Spleen (tissue), 7 donors: ENCODE measurements around the gene ACOX2.

Source experiments
- POLR2A ChIP-seq, 3 donors: fragments of 450-650 bp; IDR thresholded peaks; one replicate each; pipeline ENCODE4 v1.5.1; 2017; ENCODE audit warnings: antibody characterized with exemption in 3 of 3, mild to moderate bottlenecking in 1 of 3
- TF ChIP-seq, protein P1 (sequence below), 11 experiments: fragments of 200-600 bp in 7 of 11; fragments of 450-650 bp in 4 of 11; sonication (generic) in 4 of 11; IDR thresholded peaks in 8 of 11; conservative IDR thresholded peaks in 3 of 11; 1 replicate in 7 of 11; 2 replicates in 4 of 11; pipeline versions ENCODE4 v1.4.0 to v1.8.0; 2016 to 2021; ENCODE audit warnings: antibody characterized with exemption in 11 of 11, inconsistent platforms in 4 of 11, mild to moderate bottlenecking in 1 of 11
- donor health status: DM: no; HTN: no; CAD: no; lungs with moderate emphysema.
- donor health status: DM: no; HTN: no; CAD: no.
- donor health status: DM: no; HTN: no; CAD: no.

DNA sequence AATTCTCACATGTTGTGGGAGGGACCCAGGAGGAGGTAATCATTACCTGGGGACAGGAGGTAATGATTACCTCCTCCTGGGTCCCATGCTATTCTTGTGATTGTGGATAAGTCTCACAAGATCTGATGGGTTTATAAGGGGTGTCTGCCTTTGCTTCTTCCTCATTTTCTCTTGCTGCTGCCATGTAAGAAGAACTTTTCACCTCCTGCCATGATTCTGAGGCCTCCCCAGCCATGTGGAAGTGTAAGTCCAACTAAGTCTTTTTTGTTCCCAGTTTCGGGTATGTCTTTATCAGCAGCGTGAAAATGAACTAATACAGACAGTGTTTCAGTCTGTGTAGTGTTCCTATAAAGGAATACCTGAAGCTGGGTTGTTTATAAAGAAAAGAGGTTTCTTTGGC, 58.2 kb downstream of the ACOX2 start:
- TF ChIP-seq, protein P1, sequence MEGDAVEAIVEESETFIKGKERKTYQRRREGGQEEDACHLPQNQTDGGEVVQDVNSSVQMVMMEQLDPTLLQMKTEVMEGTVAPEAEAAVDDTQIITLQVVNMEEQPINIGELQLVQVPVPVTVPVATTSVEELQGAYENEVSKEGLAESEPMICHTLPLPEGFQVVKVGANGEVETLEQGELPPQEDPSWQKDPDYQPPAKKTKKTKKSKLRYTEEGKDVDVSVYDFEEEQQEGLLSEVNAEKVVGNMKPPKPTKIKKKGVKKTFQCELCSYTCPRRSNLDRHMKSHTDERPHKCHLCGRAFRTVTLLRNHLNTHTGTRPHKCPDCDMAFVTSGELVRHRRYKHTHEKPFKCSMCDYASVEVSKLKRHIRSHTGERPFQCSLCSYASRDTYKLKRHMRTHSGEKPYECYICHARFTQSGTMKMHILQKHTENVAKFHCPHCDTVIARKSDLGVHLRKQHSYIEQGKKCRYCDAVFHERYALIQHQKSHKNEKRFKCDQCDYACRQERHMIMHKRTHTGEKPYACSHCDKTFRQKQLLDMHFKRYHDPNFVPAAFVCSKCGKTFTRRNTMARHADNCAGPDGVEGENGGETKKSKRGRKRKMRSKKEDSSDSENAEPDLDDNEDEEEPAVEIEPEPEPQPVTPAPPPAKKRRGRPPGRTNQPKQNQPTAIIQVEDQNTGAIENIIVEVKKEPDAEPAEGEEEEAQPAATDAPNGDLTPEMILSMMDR (IDR thresholded peaks at IDR 0.05 in 8 of 11, conservative IDR thresholded peaks at IDR 0.05 in 3 of 11): no peak
- TF ChIP-seq POLR2A (IDR thresholded peaks at IDR 0.05): no peak
